ENCODE data around the gene PTGER4.

Gene PTGER4

DNA sequence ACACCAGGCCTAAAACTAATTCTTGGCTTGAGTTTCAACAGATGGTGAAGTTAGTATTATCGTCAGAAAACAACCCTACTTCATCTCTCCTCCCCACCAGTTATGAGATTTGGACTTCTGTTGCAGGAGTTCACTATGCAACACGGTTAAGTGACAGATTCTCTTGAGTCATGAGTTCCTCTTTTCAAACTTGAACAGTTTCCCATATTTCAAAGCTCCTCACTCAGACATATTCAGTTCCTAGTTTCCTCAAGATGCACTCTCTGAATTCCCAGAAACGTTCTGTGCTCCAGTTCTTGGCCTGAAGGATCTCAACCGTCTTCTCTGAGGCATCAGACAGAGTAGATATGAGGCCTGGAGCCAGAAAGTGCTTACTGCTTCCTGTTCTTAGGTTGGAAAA, 7.3 kb upstream of the PTGER4 start:
- no peak for DNase-seq

DNA sequence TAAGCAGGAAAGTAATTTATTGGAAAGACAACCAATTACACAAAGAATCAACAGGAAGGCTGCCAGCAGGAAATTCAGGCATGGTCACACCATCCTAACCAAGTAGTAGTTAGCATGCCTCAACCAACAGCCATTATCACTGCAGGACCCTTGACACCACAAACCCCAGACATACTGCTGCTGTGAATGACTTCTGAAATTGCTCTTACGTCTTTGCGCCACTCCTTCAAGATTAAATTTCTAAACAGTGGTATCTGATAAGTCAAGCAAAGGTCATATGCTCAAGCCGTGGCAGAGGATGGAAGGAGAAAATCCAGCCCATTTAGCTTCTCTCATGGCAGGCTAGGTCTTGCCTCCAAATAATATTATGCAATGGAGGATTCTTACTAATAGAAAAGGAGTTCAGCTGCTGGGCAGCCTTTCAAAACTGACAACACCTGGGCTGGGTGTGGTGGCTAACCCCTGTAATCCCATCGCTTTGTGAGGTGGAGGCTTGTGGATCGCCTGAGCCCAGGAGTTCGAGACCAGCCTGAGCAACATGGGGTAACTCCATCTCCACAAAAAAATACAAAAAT, 5.0 kb upstream of the PTGER4 start:
- no peak for DNase-seq

DNA sequence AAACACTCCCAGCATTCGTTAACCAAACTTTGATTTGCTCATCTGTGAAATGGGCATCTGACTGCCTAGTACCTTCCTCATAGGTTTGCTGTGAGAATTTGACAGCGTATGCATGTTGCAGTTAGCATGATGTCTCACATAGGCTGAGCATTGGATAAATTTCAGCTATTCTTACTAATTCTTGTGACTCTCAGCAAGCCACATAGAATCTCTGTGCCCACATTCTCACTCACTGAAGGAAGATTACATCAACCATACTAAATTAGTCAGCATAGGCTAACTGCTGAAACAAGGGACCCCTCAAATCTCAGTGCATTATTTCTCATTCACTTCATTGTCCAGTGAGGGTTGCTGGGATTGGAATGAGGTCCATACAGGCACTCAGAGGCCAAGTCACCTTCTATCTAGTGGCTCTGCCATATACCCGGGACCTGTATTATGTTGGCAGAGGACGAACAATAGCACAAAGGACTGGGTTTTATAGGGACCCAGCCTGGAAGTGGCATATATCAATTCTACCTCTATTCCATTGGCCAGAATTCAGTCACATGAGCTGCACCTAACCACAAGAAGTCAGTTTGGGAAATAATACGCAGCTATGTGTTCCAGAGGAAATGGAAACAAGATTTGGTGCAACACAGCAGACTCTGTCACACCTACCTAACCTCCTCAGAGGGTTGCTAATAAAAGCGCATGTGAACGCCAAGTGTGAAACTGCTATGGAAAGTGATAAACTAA, 4.2 kb upstream of the PTGER4 start:
- peak; percentile 58 for DNase-seq

DNA sequence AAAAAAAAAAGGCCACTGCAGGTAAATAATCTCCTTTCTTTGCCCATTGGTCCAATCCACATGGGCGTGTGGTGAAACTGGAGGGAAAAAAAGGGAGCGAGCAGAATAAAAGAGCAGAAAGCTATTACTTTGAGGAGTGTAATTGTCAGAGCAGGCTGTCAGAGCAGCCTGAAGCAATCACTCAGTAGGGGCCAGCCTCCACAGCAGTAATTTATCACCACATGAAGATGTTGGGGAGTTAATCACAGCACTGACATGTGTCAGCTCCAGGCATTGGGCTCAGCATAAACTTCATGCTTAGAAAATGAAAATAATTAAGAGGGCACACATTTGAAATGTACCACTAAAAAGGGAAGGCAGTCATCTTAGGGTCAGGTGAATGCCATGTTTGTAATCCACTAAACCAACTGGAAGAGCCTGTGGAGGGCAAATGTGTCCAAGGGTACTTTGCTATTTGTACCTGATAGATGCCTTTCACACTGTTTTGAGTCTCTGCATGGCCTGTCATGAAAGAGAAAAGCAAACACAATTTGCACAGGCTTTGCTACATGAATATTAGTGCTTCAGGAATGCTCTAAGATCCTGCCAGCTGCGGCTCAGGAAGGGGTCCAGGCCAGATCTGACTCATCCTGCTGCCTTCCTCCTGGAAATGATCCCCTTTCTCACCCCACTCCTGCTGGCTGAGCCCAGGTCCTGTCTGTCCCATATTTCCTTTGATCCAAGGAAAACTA, 2.9 kb upstream of the PTGER4 start:
- no peak for DNase-seq

DNA sequence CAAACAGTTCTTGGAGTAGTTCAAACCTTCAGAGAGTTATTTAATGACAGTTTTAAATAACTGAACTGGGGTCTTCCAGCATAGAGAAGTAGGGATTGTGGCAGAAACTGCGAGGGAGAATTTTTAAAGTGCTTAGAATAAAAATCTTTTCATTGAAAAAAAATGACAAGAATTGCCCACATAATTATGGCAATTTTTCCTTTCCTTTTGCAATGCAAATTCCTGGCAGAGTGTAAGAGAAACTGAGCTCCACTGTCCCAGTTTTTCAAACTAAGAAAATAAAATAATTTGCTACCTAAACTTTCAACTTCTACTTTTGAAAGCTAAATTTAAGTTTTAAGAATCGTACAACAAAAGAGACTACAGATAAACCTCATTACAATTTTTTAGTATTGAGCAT, 2.3 kb upstream of the PTGER4 start:
- no peak for DNase-seq

DNA sequence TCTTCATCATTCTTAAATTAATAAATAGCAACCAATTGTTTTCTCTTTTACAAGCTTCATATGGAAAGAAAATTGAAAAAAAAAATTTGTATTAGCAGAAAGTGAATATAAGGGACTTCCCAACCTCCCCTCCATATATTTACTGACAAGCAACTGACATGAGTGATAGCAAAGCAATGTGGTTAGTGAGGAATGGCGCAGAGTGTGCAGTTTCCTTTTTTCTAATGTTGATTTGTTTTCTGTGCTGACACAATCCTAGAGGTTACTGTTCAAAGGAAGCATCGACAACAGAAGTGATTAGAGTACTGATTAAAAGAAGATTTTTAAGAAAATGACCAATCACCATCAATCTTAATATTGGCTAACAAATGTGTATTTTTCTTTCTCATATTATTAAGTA, 1.7 kb upstream of the PTGER4 start:
- peak; percentile 60 for DNase-seq

DNA sequence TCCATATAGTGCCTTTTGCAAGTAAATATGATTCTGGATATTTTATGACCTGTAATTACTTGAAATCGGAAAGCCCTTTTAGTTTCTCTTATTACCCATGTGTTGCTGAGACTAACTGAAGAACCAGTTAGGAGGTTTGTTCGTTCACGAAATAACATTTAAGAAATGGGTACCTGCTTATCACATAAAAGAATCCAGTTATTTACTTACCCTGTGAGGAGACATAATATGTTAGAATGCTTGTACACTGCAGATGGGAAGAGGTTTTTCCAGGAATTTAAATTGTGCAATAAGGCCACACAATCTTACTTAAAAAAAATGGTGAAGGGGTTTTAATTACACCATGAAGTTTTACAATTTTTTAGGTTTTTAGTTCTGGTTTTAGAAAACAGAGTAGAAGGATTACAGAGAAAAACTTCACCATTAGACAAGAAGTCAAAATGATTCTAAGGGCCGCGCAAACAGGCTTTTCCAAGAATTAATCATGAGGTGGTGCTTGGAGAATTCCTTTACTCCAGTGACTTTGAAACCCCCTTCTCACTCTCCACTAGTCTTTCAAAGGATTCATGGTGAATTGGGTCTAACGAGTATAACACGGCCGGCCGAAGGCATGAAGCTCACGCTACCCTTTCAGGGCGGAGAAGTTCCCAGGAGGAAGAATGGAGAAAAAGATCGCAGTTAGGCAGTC, 1.1 kb upstream of the PTGER4 start:
- DNase-seq, result no peak

DNA sequence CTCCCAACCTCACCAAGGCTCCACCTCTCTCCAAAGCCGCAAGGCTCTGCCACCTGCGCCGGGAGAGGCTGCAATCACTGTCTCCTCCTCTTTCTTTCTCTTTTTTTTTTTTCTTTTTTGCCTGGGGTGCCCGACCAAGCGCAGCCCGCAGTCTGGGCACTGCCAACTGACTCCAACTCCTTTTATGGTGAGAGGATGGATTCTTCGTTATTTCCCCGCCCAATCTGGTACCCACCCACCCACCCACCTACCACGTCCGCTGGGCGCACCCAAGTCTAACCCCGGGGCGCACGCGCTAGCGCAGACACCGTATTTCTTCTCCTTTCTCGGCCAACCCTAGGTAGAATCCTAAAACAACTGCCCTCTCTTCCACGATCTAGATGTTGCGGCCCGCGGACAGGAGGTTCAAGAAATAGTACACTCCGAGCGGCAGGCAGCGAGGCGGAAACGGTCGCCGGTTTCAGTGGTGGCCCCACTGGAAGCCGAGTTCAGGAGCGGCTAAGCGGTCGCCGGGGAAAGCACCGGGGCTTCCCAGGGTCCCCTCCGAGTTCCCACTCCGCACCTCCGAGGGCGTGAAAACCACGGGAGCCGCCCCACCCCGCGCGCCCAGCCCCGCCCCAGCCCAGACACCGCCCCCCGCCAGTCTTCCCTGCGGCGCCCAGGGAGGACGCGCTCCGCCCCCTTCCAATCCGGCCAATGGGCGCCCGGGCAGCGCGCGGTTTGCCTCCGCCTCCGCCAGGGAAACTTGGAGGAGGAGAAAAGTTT, 385 bp upstream of the PTGER4 start:
- peak; percentile 93 for DNase-seq

DNA sequence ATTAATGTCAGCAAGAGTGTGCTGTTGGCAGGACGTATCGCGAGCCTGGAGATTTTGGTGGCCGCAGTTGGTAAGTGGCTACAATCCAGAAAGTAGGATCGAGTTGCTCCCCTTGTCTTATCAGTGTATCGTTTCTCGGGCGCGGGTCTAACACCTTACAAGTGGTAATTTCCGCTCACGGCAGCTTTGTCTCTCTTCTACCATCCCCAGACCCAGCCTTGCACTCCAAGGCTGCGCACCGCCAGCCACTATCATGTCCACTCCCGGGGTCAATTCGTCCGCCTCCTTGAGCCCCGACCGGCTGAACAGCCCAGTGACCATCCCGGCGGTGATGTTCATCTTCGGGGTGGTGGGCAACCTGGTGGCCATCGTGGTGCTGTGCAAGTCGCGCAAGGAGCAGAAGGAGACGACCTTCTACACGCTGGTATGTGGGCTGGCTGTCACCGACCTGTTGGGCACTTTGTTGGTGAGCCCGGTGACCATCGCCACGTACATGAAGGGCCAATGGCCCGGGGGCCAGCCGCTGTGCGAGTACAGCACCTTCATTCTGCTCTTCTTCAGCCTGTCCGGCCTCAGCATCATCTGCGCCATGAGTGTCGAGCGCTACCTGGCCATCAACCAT, 1.1 kb downstream of the PTGER4 start:
- DNase-seq, result peak; percentile 63

DNA sequence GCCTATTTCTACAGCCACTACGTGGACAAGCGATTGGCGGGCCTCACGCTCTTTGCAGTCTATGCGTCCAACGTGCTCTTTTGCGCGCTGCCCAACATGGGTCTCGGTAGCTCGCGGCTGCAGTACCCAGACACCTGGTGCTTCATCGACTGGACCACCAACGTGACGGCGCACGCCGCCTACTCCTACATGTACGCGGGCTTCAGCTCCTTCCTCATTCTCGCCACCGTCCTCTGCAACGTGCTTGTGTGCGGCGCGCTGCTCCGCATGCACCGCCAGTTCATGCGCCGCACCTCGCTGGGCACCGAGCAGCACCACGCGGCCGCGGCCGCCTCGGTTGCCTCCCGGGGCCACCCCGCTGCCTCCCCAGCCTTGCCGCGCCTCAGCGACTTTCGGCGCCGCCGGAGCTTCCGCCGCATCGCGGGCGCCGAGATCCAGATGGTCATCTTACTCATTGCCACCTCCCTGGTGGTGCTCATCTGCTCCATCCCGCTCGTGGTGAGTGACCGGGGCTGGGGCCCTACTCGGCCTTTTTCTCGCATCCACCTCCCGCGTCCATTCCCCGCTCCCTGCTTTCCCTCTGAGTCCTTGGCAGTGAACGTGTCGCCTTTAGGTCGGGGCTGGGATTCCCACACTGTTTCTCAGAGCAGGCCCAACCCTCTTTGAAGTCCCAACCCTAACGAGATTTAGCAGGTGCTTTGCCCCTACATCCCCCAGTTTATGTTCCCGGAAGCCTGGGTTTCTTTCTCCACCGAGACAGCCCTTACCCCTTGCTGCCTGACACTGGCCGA, 1.8 kb downstream of the PTGER4 start:
- DNase-seq, result peak; percentile 43

DNA sequence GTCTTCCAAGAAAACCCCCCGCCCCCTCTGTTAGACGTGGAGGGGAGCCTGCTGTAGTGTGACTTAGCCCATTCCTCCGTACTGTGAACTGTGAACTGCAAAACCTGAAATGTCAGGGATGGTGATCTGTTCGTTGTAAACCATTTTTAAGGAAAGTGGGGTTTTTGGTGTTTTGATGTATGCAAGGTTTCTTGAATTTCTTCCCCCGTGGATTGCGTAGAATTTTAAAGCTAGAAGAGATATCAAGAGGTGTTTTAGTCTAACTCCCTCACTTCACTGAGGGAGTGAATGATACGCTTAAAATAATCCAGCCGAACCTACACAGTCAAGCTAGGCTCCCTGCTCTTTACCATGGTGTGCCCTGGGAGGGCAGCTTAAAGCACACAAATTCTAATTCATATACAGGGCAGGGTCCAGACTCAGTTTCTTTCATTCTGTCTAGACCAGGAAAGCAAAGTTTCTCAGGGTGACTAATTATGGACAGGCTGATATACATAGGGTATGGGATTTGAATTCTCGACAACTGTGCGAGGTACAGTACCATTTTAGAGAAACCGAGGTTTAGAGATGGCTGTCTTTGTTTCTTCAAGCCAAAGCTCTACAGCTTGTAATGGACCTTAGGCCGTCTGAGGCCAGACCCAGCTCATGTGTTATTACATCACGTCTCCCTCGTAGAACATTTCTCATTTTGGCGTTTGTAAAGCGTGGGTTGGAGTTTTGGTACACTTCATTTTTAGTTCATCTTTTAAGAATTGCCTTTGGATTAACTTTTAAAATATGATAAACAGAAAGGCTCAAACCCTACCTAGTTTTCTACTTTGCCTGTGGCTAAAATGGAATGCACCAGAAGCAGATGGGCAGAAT, 2.7 kb downstream of the PTGER4 start:
- DNase-seq, result no peak

DNA sequence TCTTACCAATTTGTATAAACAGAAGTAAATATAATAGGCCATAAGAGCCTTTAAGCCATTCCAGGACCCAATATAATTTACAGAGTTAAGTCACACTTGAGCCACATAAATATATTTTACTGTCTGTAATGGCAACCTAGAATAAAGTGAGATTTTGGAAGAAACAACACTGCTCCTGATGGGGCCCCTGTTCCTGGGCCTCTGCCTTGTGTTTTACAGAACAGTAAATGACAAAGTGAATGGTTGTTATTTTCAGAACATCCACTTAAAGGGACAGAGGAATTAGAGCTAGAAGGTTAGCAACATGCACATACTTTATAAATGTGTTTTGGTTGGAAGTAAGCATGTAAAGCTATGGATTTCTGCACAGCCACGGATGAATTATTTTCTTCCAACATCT, 3.6 kb downstream of the PTGER4 start:
- no peak for DNase-seq

DNA sequence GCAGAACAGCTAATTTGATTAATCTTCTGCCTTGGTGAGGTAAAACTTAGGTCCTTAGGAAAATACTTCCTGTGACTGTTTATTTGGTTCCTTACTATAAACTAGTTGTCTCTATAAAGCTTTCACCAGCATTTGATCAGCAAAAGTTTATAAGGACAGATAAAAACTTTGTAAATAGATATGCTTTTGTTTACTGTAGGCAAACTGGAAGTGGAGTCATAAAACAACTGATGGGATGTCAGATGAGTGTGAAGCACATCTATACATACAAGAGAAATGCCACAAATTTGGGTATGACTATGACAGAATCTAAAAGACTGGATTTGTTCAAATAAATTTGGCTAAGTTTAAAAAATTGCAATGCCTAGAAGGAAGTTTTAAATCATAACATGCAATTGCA, 5.5 kb downstream of the PTGER4 start:
- DNase-seq, result no peak

DNA sequence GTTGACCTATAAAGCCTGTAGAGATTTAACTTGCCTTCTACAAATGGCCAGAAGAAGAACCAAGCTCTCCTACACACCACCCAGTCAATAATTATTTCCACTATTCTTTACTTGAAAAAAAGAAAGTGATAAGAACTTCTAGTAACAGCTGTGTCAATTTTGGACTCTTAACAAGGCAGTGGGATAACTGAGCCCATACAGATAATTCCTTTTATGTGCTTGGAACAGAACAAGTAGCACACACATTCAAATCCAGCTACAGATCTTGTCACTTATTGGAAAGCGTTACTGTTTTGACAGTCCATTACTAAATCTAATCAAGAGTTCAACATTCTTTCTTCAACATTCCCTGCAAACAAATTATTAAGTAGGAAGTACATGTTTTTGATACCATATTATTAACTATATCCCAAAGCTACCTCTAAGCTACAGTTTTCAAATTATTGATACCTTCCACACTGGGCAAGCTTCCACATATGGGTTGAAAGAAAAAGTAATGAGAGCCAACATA, 6.3 kb downstream of the PTGER4 start:
- DNase-seq, result no peak

DNA sequence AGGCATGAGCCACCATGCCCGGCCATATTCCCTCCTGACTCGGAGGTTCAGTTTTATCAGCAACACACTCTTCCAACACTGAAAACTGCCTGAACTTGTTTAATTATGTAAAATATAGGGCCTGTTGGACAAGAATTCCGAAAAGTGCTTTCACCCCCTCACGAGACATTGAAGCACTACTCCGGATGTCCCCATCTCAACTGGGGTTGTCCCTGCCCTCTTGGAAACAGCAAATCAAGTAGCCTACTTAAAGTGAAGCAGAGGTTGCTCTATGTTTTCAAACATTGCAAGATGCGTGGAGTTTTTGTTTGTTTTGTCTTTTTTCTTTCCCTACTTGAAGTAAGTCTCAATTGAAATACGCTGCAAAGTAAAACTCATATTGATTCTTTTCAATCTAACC, 7.6 kb downstream of the PTGER4 start:
- peak; percentile 53 for DNase-seq

DNA sequence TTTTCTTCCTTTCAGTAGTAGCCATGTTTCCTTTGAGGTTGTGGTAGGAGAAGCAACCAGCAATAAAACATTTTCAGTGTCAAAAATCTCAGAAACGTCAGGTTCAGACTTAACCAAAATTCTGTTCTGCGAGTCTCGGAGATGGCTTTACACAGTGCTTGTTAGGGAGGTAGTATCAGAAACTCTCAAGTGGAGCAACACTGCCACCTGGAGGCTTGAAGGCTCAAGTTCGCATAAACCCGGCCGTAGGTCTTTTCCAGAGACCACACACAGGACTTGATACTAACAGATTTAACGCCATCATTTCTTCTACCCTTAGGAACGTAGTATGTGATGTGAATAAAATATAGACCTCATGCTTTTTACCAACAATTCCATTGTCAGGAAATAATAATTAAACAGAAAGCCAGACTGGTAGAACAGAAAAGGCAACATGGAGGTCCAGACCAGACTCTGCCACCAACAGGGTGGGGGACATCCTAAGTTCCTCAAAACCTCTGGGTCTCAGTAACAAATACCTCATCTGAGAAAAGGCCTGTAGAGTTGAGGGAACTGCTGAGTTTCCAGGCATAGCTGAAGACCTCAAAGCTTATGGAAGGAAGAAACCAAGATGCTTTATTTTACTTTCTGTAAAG, 8.5 kb downstream of the PTGER4 start:
- DNase-seq, result peak; percentile 89

DNA sequence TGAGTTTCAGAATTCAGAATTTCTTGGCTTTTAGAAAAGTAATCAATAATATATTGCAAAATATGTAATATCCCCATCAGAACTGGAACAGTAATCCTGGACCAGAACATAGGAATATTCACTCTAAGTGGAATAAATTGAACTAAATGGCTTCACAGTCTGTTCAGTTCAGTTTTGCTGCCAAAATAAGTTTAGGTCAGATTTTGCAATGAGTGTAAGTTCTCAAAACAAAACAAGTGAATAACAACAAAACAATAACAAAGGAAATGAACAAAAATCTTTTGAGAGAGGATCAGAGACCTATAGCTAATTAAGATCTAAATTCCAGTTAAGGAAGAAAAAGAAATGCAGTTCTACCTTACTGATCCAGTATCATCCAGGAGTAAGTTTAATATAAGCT, 9.3 kb downstream of the PTGER4 start:
- no peak for DNase-seq

DNA sequence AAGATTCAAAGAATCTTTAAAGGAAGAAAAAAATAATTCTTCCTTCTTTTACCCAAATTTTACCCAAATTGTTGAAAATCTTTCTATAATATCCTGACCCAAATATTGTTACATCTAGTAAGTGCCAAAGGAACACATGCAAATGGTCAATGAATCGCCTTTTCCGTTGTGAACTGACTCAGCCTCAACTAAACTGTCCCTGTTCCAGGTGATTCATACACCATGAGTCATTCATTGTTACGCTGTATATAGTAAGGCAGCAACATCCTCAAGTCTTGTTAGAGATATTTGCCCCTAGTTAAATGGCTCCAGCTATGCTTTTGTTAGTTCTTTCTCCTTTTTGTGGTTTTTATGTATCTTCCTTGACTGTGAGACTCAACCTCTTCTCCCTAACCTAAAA, 9.7 kb downstream of the PTGER4 start:
- peak; percentile 50 for DNase-seq

DNA sequence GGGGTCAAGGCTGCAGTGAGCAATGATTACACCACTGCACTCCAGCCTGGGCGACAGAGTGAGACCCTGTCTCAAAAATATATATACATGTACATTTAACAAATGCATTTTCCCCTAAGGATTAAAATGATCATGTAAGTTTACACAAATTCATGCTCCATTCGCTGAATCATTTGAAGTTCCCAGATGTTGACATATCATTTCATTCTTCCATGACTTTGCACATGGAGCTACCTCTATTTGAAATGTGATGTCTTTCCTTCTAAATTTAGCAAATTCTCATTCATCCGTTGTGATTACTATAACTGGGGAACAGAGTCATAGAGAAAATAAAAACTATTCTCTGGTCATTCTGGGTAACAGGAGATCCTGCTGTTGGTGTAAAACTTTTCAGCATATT, 10.6 kb downstream of the PTGER4 start:
- no peak for DNase-seq

DNA sequence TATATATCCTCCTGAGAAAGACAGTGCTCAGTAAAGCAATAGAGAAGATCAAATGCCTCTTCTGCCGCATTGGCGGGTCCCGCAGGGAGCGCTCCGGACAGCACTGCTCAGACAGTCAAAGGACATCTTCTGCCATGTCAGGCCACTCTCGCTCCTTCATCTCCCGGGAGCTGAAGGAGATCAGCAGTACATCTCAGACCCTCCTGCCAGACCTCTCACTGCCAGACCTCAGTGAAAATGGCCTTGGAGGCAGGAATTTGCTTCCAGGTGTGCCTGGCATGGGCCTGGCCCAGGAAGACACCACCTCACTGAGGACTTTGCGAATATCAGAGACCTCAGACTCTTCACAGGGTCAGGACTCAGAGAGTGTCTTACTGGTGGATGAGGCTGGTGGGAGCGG, 12.2 kb downstream of the PTGER4 start:
- no peak for DNase-seq
